DND-41 (cell line): ENCODE data around the gene ZFYVE1.
"Not testable (repeated sequence)": the region's sequence is repeated elsewhere in the genome, so short reads cannot be mapped to it uniquely, and the experiment has no call there.

Experiments
- ATAC-seq: fragments of 200-7000 bp; cut with Tn5 transposase; 3 replicates; pipeline ENCODE4 v1.9.1; 2021; ENCODE audit warnings: low read depth; ENCODE audit not compliant: insufficient read depth
- DNase-seq: peaks from one replicate; pipeline ENCODE4 v3.0.0-alpha.2; 2020
- H2AFZ ChIP-seq: 2 replicates; pipeline ENCODE4 v1.6.0; 2012; ENCODE audit warnings: low read depth, low read length
- H3K27ac ChIP-seq: 2 replicates; pipeline ENCODE4 v1.5.1; 2012; ENCODE audit warnings: low read length, inconsistent platforms
- H3K27me3 ChIP-seq: fragments of 200-600 bp; sonication (generic); 2 replicates; pipeline ENCODE4 v1.6.0; 2012; ENCODE audit warnings: low read length, mild to moderate bottlenecking, inconsistent platforms; ENCODE audit not compliant: insufficient read depth, poor library complexity
- H3K36me3 ChIP-seq: 2 replicates; pipeline ENCODE4 v1.5.1; 2012; ENCODE audit warnings: low read length, inconsistent platforms; ENCODE audit not compliant: insufficient read depth
- H3K4me1 ChIP-seq: 2 replicates; pipeline ENCODE4 v1.5.1; 2012; ENCODE audit warnings: mild to moderate bottlenecking, low read length; ENCODE audit not compliant: insufficient read depth
- H3K4me2 ChIP-seq: 2 replicates; pipeline ENCODE4 v1.6.0; 2012; ENCODE audit warnings: mild to moderate bottlenecking, moderate library complexity, low read length, inconsistent platforms; ENCODE audit not compliant: insufficient read depth
- H3K4me3 ChIP-seq, 2 experiments: fragments of 200-600 bp in 1 of 2; shearing (Covaris generic) in 1 of 2; 2 replicates each; pipeline ENCODE4 v1.5.1; 2012 to 2016; ENCODE audit warnings: inconsistent platforms in 2 of 2, low read length in 2 of 2, mild to moderate bottlenecking in 2 of 2, low read depth in 1 of 2, moderate library complexity in 1 of 2
- H3K79me2 ChIP-seq: 2 replicates; pipeline ENCODE4 v1.6.0; 2012; ENCODE audit warnings: low read length, inconsistent platforms; ENCODE audit not compliant: insufficient read depth
- H3K9ac ChIP-seq: 2 replicates; pipeline ENCODE4 v1.6.0; 2012; ENCODE audit warnings: low read depth, mild to moderate bottlenecking, inconsistent platforms, low read length, moderate library complexity
- H3K9me3 ChIP-seq: 2 replicates; pipeline ENCODE4 v1.5.1; 2012; ENCODE audit warnings: low read length, moderate library complexity, mild to moderate bottlenecking, inconsistent platforms; ENCODE audit not compliant: insufficient read depth, severe bottlenecking
- H4K20me1 ChIP-seq: 2 replicates; pipeline ENCODE4 v1.6.0; 2012; ENCODE audit warnings: low read length; ENCODE audit not compliant: insufficient read depth
- CTCF ChIP-seq: IDR thresholded peaks from 2 replicates; pipeline ENCODE4 v1.5.1; 2012; ENCODE audit warnings: borderline replicate concordance, low read length, moderate library complexity, mild to moderate bottlenecking; ENCODE audit not compliant: poor library complexity, severe bottlenecking; ENCODE audit errors: extremely low read depth
- EZH2 ChIP-seq: IDR thresholded peaks from 3 replicates; pipeline ENCODE4 v1.6.1; 2012; ENCODE audit warnings: borderline replicate concordance, low read depth, mild to moderate bottlenecking, moderate library complexity, low read length, inconsistent platforms; ENCODE audit not compliant: severe bottlenecking

Gene ZFYVE1

DNA sequence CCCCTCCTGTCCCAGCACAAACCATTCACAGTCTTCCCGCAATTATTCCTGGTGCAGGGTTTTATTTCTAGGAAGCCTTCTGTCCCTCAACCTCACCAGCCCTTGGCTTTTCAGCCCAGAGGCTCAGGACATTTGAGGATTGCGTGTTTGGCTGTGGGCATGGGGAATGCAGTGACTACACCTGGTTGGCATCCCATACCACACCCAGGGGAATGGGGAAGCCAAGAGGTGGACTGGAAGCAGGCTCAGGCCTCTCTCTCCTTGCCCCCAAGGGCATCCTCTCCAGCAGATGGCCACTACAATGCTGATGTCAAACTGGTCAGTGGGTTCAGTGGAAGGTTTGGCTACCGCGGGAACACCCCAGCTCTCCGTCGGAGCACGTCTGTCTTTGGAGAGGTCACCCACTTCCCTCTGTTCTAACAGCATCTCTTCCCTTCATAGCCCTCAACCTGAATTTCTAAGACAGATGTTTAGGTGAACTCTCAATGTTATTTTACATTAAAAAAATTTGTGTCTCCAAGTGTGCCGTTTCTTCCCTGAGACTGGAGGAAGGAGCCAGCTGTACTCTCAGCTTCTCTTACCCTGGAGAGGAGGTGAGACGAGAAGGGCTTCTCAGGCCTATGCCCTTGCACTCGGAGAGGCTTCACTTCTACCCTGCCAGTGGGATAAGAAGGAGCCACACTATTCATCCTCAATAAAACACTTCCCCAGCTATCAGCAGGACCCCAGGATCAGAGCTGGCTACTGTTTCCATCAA lies 65.1 kb downstream of the ZFYVE1 start:
- no peak for DNase-seq
- no peak for ATAC-seq
- H3K4me2 ChIP-seq: no peak overlapping the region
- TF ChIP-seq CTCF (no peak), EZH2 (no peak)
- H4K20me1 ChIP-seq: no peaks in the 10 kb centered on the region
- H3K27me3 ChIP-seq: no peaks in the 10 kb centered on the region
- H3K4me3 ChIP-seq: no peak overlapping the region
- no peaks in the 10 kb centered on the region for H3K4me1 ChIP-seq
- no peak overlapping the region for H3K27ac ChIP-seq
- H3K36me3 ChIP-seq: peaks cover 21% of the 10 kb centered on the region; the same call in 1 of the 2 replicates
- H3K79me2 ChIP-seq: no peaks in the 10 kb centered on the region
- H3K9ac ChIP-seq: no peak overlapping the region
- H2AFZ ChIP-seq: no peak overlapping the region
- no peaks in the 10 kb centered on the region for H3K9me3 ChIP-seq

- H3K4me3 ChIP-seq, DNase-seq, H4K20me1 ChIP-seq, H3K9me3 ChIP-seq, H3K4me1 ChIP-seq, H3K4me2 ChIP-seq, H3K9ac ChIP-seq, H3K27me3 ChIP-seq, H3K79me2 ChIP-seq, H3K27ac ChIP-seq, H2AFZ ChIP-seq, ATAC-seq: not testable (repeated sequence)
- peaks cover 27% of the 10 kb centered on the region; the same call in 1 of the 2 replicates for H3K36me3 ChIP-seq
These were observed 65.9 kb downstream of the ZFYVE1 start for GRCh38 chr14:72961016-72961415.

DNA sequence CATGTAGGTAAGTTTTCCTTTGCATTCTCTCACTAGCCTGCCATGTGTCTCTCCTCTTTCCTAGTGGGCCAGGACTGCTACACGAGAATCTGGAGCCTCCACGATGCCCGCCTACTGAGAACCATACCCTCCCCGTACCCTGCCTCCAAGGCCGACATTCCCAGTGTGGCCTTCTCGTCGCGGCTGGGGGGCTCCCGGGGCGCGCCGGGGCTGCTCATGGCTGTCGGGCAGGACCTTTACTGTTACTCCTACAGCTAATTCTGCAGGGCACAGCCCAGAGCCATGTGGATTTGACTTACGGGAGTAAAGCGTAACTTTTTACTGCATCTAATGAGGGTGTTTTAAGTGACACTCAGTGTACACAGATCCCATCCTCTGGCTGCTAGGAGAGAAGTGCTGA lies 68.4 kb downstream of the ZFYVE1 start:
- no peaks in the 10 kb centered on the region for H3K9me3 ChIP-seq
- H2AFZ ChIP-seq: no peak overlapping the region
- no peaks in the 10 kb centered on the region for H3K4me1 ChIP-seq
- no peak for ATAC-seq
- no peak overlapping the region for H3K4me3 ChIP-seq
- no peaks in the 10 kb centered on the region for H3K27me3 ChIP-seq
- H3K79me2 ChIP-seq: no peaks in the 10 kb centered on the region
- TF ChIP-seq CTCF (no peak), EZH2 (no peak)
- DNase-seq: no peak
- H3K4me2 ChIP-seq: no peak overlapping the region
- H3K36me3 ChIP-seq: peaks cover 32% of the 10 kb centered on the region; the same call in 1 of the 2 replicates
- H4K20me1 ChIP-seq: no peaks in the 10 kb centered on the region
- H3K27ac ChIP-seq: no peak overlapping the region
- no peak overlapping the region for H3K9ac ChIP-seq

DNA sequence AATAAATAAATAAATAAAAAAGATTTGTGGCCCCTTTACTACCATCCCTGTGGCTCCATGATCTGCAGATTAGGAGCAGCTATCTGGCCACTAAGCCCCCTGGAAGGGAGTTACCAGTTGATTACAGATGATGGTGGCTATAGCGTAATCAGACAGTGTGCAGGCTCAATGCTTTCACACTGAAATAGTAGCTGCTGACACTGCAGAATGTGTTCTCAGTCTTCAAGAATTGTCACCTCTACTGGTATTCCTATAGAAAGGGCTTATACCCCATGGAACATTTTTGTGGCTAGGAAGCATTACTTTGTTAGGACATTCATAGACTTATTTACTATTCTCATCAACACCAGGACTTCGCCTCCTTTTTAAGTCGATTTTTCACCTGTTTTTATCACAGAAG lies 69.7 kb downstream of the ZFYVE1 start:
- H3K9me3 ChIP-seq: no peaks in the 10 kb centered on the region
- no peaks in the 10 kb centered on the region for H3K4me1 ChIP-seq
- no peak overlapping the region for H3K9ac ChIP-seq
- H3K36me3 ChIP-seq: peaks cover 32% of the 10 kb centered on the region; the same call in 1 of the 2 replicates
- no peak overlapping the region for H3K27ac ChIP-seq
- H3K27me3 ChIP-seq: no peaks in the 10 kb centered on the region
- no peaks in the 10 kb centered on the region for H4K20me1 ChIP-seq
- H2AFZ ChIP-seq: no peak overlapping the region
- no peak overlapping the region for H3K4me2 ChIP-seq
- ATAC-seq (no peak), DNase-seq (no peak)
- TF ChIP-seq CTCF (no peak), EZH2 (no peak)
- no peak overlapping the region for H3K4me3 ChIP-seq
- H3K79me2 ChIP-seq: no peaks in the 10 kb centered on the region

GRCh38 chr14:72956741-72957140 lies 70.2 kb downstream of the ZFYVE1 start:
- H4K20me1 ChIP-seq, H3K27me3 ChIP-seq, H3K27ac ChIP-seq, H3K9ac ChIP-seq, DNase-seq, ATAC-seq, H3K4me1 ChIP-seq, H3K79me2 ChIP-seq, H3K4me3 ChIP-seq, H2AFZ ChIP-seq, H3K4me2 ChIP-seq, H3K9me3 ChIP-seq: not testable (repeated sequence)
- H3K36me3 ChIP-seq: peaks cover 31% of the 10 kb centered on the region; the same call in 1 of the 2 replicates
